Caco-2 (cell line): ENCODE results near the gene APAF1. TPM values are rescaled to one million over a fixed set of nuclear protein-coding genes. Genes with fewer than 3 reads are reported as not detected.

Source experiments
- BruUV-seq: library from RNA; stranded (reverse); fragments of 400-500 nt; replicated peaks from 2 replicates; lab custom pipeline; 2021; lab: Mats Ljungman, UMichigan
- CTCF ChIA-PET: fragments of 300-600 bp; sonication (Branson Sonifier 250); formaldehyde crosslinking; loops from one replicate; lab custom pipeline; 2022; ENCODE audit warnings: antibody characterized with exemption; lab: Charles Lee
- POLR2A ChIA-PET: fragments of 300-600 bp; sonication (Branson Sonifier 250); formaldehyde crosslinking; loops from one replicate; lab custom pipeline; 2022; ENCODE audit warnings: antibody characterized with exemption; lab: Charles Lee
- DNase-seq, 2 experiments: peaks; one replicate each; pipeline versions ENCODE4 v3.0.0 to v3.0.0-alpha.2; 2020 to 2022
- H3K27me3 ChIP-seq: replicated peaks from 2 replicates; pipeline ENCODE4 v1.6.0; 2011; ENCODE audit warnings: low read length; ENCODE audit not compliant: control insufficient read depth, insufficient read depth
- H3K36me3 ChIP-seq: 2 replicates; pipeline ENCODE4 v1.5.1; 2011; ENCODE audit warnings: low read length; ENCODE audit not compliant: control insufficient read depth, insufficient read depth
- H3K4me1 ChIP-seq: fragments of 250-450 bp; sonication (Bioruptor Pico); 2 replicates; pipeline ENCODE4 v1.5.1; 2020; ENCODE audit warnings: mild to moderate bottlenecking
- H3K4me3 ChIP-seq: 2 replicates; pipeline ENCODE4 v1.5.1; 2011; ENCODE audit warnings: low read depth, mild to moderate bottlenecking, control low read depth, low read length
- H3K9me3 ChIP-seq: fragments of 250-450 bp; sonication (Bioruptor Pico); 2 replicates; pipeline ENCODE4 v1.5.1; 2020; ENCODE audit warnings: mild to moderate bottlenecking, moderate library complexity
- H3K27ac Mint-ChIP-seq: one replicate; pipeline ENCODE4 v1.8.0; 2022; ENCODE audit warnings: mixed read lengths; ENCODE audit not compliant: unreplicated experiment
- H3K27me3 Mint-ChIP-seq: one replicate; pipeline ENCODE4 v1.8.0; 2022; ENCODE audit warnings: mixed read lengths; ENCODE audit not compliant: insufficient read depth, unreplicated experiment
- H3K36me3 Mint-ChIP-seq: one replicate; pipeline ENCODE4 v1.8.0; 2022; ENCODE audit warnings: mild to moderate bottlenecking, mixed read lengths; ENCODE audit not compliant: insufficient read depth, unreplicated experiment
- H3K4me1 Mint-ChIP-seq: one replicate; pipeline ENCODE4 v1.8.0; 2022; ENCODE audit warnings: low read depth, mixed read lengths; ENCODE audit not compliant: unreplicated experiment
- H3K4me3 Mint-ChIP-seq: one replicate; pipeline ENCODE4 v1.8.0; 2022; ENCODE audit warnings: mild to moderate bottlenecking, moderate library complexity, mixed read lengths; ENCODE audit not compliant: unreplicated experiment
- H3K9me3 Mint-ChIP-seq: one replicate; pipeline ENCODE4 v1.8.0; 2022; ENCODE audit warnings: mixed read lengths; ENCODE audit not compliant: unreplicated experiment
- intact Hi-C: fragments of 100-400 bp; cut with micrococcal nuclease; formaldehyde crosslinking; loops from one replicate; pipeline ENCODE4 v1.10.0; 2022; ENCODE audit not compliant: unreplicated experiment
- total RNA-seq: library from RNA; stranded (reverse); gene quantifications from 2 replicates; pipeline ENCODE4 v1.2.3, GENCODE V29; 2022
- TF ChIP-seq, protein P1 (sequence below), 2 experiments: fragments of 200-600 bp in 1 of 2; IDR thresholded peaks; 1 replicate in 1 of 2; 2 replicates in 1 of 2; pipeline versions ENCODE4 v1.5.1 to v1.8.0; 2011 to 2022; ENCODE audit warnings: antibody characterized with exemption in 1 of 2, control low read depth in 1 of 2, inconsistent platforms in 1 of 2, low read depth in 1 of 2, low read length in 1 of 2, mild to moderate bottlenecking in 1 of 2, moderate library complexity in 1 of 2; ENCODE audit not compliant: insufficient read depth in 1 of 2, severe bottlenecking in 1 of 2, unreplicated experiment in 1 of 2

APAF1 gene
- total RNA-seq, 1 experiment from 2014 or later: 13.4 TPM

DNA sequence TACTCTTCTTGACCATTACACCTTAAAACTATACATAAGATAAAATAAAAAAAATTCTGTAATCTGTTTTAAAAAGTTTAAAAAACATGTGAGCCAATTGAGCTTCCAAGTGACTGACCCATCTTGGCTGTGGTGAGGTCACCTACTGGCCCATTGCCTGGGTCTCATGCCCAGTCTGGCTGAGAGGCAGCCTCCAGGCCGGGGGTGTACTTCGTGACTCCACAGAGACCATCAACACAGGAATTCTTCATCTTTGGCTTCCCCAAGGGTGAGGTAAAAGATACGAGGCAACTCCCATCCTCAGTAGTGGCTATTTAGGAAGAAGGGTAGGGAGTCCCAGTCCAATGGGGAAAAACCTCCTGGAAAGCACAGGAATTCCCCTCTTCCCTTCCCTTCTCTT lies 113.2 kb downstream of the APAF1 start:
- no peak for DNase-seq
- Histone ChIP-seq H3K27me3 (no peaks in the 10 kb centered on the region; the same call in 1 of the 2 replicates), H3K36me3 (no peaks in the 10 kb centered on the region), H3K9me3 (no peaks in the 10 kb centered on the region), H3K4me1 (peaks cover 10% of the 10 kb centered on the region), H3K4me3 (no peak overlapping the region)
- Mint-ChIP-seq H3K4me3 (no peak overlapping the region), H3K36me3 (no peaks in the 10 kb centered on the region), H3K27ac (no peak overlapping the region), H3K27me3 (peaks cover 8% of the 10 kb centered on the region), H3K9me3 (no peaks in the 10 kb centered on the region), H3K4me1 (peaks cover 7% of the 10 kb centered on the region)
- TF ChIP-seq, protein P1, sequence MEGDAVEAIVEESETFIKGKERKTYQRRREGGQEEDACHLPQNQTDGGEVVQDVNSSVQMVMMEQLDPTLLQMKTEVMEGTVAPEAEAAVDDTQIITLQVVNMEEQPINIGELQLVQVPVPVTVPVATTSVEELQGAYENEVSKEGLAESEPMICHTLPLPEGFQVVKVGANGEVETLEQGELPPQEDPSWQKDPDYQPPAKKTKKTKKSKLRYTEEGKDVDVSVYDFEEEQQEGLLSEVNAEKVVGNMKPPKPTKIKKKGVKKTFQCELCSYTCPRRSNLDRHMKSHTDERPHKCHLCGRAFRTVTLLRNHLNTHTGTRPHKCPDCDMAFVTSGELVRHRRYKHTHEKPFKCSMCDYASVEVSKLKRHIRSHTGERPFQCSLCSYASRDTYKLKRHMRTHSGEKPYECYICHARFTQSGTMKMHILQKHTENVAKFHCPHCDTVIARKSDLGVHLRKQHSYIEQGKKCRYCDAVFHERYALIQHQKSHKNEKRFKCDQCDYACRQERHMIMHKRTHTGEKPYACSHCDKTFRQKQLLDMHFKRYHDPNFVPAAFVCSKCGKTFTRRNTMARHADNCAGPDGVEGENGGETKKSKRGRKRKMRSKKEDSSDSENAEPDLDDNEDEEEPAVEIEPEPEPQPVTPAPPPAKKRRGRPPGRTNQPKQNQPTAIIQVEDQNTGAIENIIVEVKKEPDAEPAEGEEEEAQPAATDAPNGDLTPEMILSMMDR (IDR thresholded peaks at IDR 0.05; ENCODE audit: insufficient read depth in 1 of 2, low read depth in 1 of 2, low read length in 1 of 2, severe bottlenecking in 1 of 2, unreplicated experiment in 1 of 2): no peak
- CTCF ChIA-PET: no interaction called here
- no TSS peak for BruUV-seq
- POLR2A ChIA-PET: no interaction called here
- intact Hi-C loops: no loop called here

- H3K4me1 Mint-ChIP-seq: no peaks in the 10 kb centered on the region
- H3K36me3 Mint-ChIP-seq: no peaks in the 10 kb centered on the region
- intact Hi-C loops: no loop called here
- POLR2A ChIA-PET: no interaction called here
- Histone ChIP-seq H3K4me3 (no peak overlapping the region), H3K4me1 (no peaks in the 10 kb centered on the region), H3K36me3 (no peaks in the 10 kb centered on the region), H3K9me3 (no peaks in the 10 kb centered on the region), H3K27me3 (no peaks in the 10 kb centered on the region; the same call in 1 of the 2 replicates)
- DNase-seq: no peak
- CTCF ChIA-PET: no interaction called here
- TF ChIP-seq, protein P1 (IDR thresholded peaks at IDR 0.05; ENCODE audit: insufficient read depth in 1 of 2, low read depth in 1 of 2, low read length in 1 of 2, severe bottlenecking in 1 of 2, unreplicated experiment in 1 of 2): no peak
- no peaks in the 10 kb centered on the region for H3K9me3 Mint-ChIP-seq
- H3K4me3 Mint-ChIP-seq: no peak overlapping the region
- H3K27me3 Mint-ChIP-seq: peaks cover 8% of the 10 kb centered on the region
- BruUV-seq: no TSS peak
- no peak overlapping the region for H3K27ac Mint-ChIP-seq
These were observed 118.6 kb downstream of the APAF1 start for GRCh38 chr12:98763656-98764055.

- intact Hi-C loops: no loop called here
- no TSS peak for BruUV-seq
These were observed 122.2 kb downstream of the APAF1 start for GRCh38 chr12:98767248-98767647.

More at GRCh38 chr12:98767248-98767647, 122.2 kb downstream of the APAF1 start:
- Mint-ChIP-seq H3K4me1 (no peaks in the 10 kb centered on the region), H3K27me3 (peaks cover 4% of the 10 kb centered on the region), H3K4me3 (no peak overlapping the region), H3K36me3 (no peaks in the 10 kb centered on the region), H3K9me3 (no peaks in the 10 kb centered on the region), H3K27ac (no peak overlapping the region)
- Histone ChIP-seq H3K4me1 (no peaks in the 10 kb centered on the region), H3K36me3 (no peaks in the 10 kb centered on the region), H3K27me3 (no peaks in the 10 kb centered on the region), H3K9me3 (no peaks in the 10 kb centered on the region), H3K4me3 (no peak overlapping the region)
- no peak for DNase-seq
- TF ChIP-seq, protein P1 (IDR thresholded peaks at IDR 0.05; ENCODE audit: insufficient read depth in 1 of 2, low read depth in 1 of 2, low read length in 1 of 2, severe bottlenecking in 1 of 2, unreplicated experiment in 1 of 2): no peak
- ChIA-PET POLR2A (no interaction called here), CTCF (interaction anchor here (0.6 kb wide), 1 partner anchor 16 kb away, joined by 3 read pairs; no protein-coding TSS in a partner anchor)
